Measurements from ENCODE around the gene FBXL13. TPM values are rescaled to one million over a fixed set of nuclear protein-coding genes. Genes with fewer than 3 reads are reported as not detected.

FBXL13 gene
- total RNA-seq, 4 donors from 2014 or later = 0.52 to 1.7 (median 1.1) TPM

- Histone ChIP-seq H3K4me3 (no peak overlapping the region), H3K27ac (replicated peaks in 1 of 4) (no peak overlapping the region), H3K9me3 (no peaks in the 10 kb centered on the region), H3K27me3 (no peaks in the 10 kb centered on the region), H3K36me3 (no peaks in the 10 kb centered on the region), H3K4me1 (peaks cover 3 to 27% (median 15%) of the 10 kb centered on the region in 4 donors)
- 76% methylated on average over 5 of the region's 5 CpGs for WGBS
- TF ChIP-seq POLR2A (IDR thresholded peaks at IDR 0.05; ENCODE audit: low read depth) = no peak
- no peak for TF ChIP-seq POLR2AphosphoS5 (IDR thresholded peaks at IDR 0.05)
- no peak for DNase-seq (ENCODE audit: extremely low spot score)
- intact Hi-C loops (cut with DNase I) = no loop called here
These were observed 156.9 kb downstream of the FBXL13 start for GRCh38 chr7:102917436-102918353.

DNA sequence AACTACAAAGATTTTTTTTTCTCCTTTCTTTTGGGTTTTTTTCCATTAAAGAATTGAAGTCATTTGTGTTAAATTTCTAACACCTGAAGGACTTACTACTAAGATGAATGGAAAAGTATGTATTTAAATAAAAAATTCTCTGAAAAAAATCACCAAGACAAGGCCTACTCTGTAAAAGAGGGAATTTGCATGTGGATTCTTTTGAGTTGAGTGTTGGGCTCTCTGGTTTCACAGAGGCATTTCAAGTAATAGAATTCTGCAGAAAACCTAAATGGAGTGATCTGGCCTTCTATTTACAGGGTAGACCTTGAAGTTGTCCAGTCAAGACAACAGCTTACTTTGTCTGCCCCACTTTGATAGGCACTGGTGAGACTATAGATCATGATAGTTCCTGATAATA, 157.7 kb downstream of the FBXL13 start:
- no peak overlapping the region for H3K4me3 ChIP-seq
- no peaks in the 10 kb centered on the region for H3K9me3 ChIP-seq
- intact Hi-C loops (cut with DNase I) = no loop called here
- no peaks in the 10 kb centered on the region for H3K36me3 ChIP-seq
- H3K27me3 ChIP-seq = no peaks in the 10 kb centered on the region
- no peak for TF ChIP-seq POLR2AphosphoS5 (IDR thresholded peaks at IDR 0.05)
- TF ChIP-seq POLR2A (IDR thresholded peaks at IDR 0.05; ENCODE audit: low read depth) = no peak
- TF ChIP-seq EP300 (IDR thresholded peaks at IDR 0.05) = no peak
- TF ChIP-seq CTCF (IDR thresholded peaks at IDR 0.05) = no peak
- H3K27ac ChIP-seq (replicated peaks in 1 of 4) = no peak overlapping the region
- no peak for DNase-seq (ENCODE audit: extremely low spot score)
- peaks cover 3 to 35% (median 20%) of the 10 kb centered on the region in 4 donors for H3K4me1 ChIP-seq

DNA sequence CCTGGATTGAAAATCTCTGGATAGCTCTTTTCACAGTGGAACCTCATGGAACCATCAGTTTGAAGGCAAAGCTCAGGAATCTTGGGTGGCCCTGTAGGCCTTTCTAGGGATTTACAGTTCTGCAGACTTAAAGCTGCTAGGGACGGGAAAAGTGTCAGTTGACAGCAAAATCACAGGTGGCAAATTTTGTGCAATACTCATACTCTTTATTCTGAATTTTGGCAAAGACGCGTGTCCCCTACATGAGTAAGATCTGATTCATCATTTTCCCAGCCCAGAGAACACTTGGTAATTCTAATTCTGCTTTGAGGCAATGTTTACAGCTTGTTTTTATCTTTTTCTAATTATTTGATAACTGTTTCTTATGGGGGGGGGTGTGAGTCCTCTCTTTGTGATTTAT, 158.2 kb downstream of the FBXL13 start:
- Histone ChIP-seq H3K9me3 (no peaks in the 10 kb centered on the region), H3K4me1 (peaks cover 3 to 35% (median 20%) of the 10 kb centered on the region in 4 donors), H3K27me3 (no peaks in the 10 kb centered on the region), H3K36me3 (no peaks in the 10 kb centered on the region), H3K4me3 (no peak overlapping the region), H3K27ac (replicated peaks in 1 of 4) (no peak overlapping the region)
- WGBS = 60% methylated on average over 3 of the region's 3 CpGs
- intact Hi-C loops (cut with DNase I) = no loop called here
- TF ChIP-seq EP300 (IDR thresholded peaks at IDR 0.05) = no peak
- TF ChIP-seq CTCF (IDR thresholded peaks at IDR 0.05) = no peak
- no peak for TF ChIP-seq POLR2A (IDR thresholded peaks at IDR 0.05; ENCODE audit: low read depth)
- TF ChIP-seq POLR2AphosphoS5 (IDR thresholded peaks at IDR 0.05) = no peak
- no peak for DNase-seq (ENCODE audit: extremely low spot score)

DNA sequence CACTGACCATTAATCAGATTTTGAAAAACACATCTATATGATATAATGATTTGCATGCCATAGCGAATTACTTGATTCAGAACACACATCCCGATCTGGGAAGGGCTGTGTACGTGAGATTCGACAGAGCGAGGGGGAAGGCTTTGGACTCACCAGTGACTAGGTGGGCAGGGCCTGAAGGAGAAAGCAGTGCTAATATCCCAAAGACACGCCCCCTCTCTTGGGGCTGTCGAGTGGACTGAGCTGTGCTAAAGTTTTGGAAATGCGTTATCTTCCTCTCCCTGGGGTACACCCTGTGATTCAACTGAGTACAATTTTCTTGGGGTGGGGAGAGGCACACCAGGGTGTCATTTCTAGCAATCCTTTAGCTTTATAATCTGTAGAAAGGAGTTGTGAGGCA, 160.0 kb downstream of the FBXL13 start:
- peak overlapping the region in 3 of 4 donors; percentile 28 to 42 (median 37) for H3K27ac ChIP-seq (replicated peaks in 1 of 4)
- peak overlapping the region; percentile 15 to 45 (median 22) for H3K4me3 ChIP-seq
- intact Hi-C loops (cut with DNase I) = no loop called here
- TF ChIP-seq POLR2AphosphoS5 (IDR thresholded peaks at IDR 0.05) = peak in 1 of 2 donors; percentile 52
- no peak for TF ChIP-seq EP300 (IDR thresholded peaks at IDR 0.05)
- H3K4me1 ChIP-seq = peaks cover 3 to 35% (median 20%) of the 10 kb centered on the region in 4 donors
- no peaks in the 10 kb centered on the region for H3K36me3 ChIP-seq
- WGBS = 45% methylated on average over 8 of the region's 8 CpGs
- DNase-seq (ENCODE audit: extremely low spot score) = no peak
- no peaks in the 10 kb centered on the region for H3K9me3 ChIP-seq
- no peaks in the 10 kb centered on the region for H3K27me3 ChIP-seq

DNA sequence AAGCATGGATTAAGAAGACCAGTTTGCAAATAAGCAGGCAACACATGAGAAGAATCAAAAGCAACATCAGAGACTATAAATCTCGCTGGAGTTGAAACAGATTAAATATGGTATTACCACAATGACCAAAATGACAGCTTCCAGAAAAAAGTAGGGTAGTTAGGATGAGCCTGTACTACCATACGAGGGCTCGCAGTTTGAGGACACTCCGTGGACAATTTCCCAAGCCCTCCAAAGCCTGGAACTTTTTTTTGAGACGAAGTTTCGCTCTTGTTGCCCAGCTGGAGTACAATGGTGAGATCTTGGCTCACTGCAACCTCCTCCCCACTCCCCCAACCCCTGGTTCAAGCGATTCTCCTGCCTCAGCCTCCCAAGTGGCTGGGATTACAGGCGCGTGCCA, 160.8 kb downstream of the FBXL13 start:
- Histone ChIP-seq H3K27me3 (no peaks in the 10 kb centered on the region), H3K27ac (replicated peaks in 1 of 4) (peak overlapping the region in 3 of 4 donors; percentile 28 to 42 (median 37)), H3K4me3 (peak overlapping the region; percentile 15 to 45 (median 22)), H3K36me3 (no peaks in the 10 kb centered on the region), H3K4me1 (peaks cover 3 to 35% (median 20%) of the 10 kb centered on the region in 4 donors), H3K9me3 (no peaks in the 10 kb centered on the region)
- DNase-seq (ENCODE audit: extremely low spot score) = no peak
- intact Hi-C loops (cut with DNase I) = no loop called here
- 69% methylated on average over 6 of the region's 9 CpGs for WGBS
- TF ChIP-seq CTCF (IDR thresholded peaks at IDR 0.05) (no peak), EP300 (IDR thresholded peaks at IDR 0.05) (no peak), POLR2A (IDR thresholded peaks at IDR 0.05; ENCODE audit: low read depth) (no peak), POLR2AphosphoS5 (IDR thresholded peaks at IDR 0.05) (no peak)
